Neural cell (in vitro differentiated cells): ENCODE measurements around the gene MTX1. TPM values are rescaled to one million over a fixed set of nuclear protein-coding genes. Genes with fewer than 3 reads are reported as not detected.
"Not testable (repeated sequence)": the region's sequence is repeated elsewhere in the genome, so short reads cannot be mapped to it uniquely, and the experiment has no call there.

Experiments used
- H2AFZ ChIP-seq: fragments of 200-600, 300-800 bp; sonication (generic), shearing (Covaris generic); 2 replicates; pipeline ENCODE4 v1.6.0; 2014; ENCODE audit warnings: low read depth, mild to moderate bottlenecking, antibody characterized with exemption, low read length, moderate library complexity
- H3F3A ChIP-seq: fragments of 200-600 bp; shearing (Covaris generic); 2 replicates; pipeline ENCODE4 v1.6.1; 2016; ENCODE audit warnings: mild to moderate bottlenecking, moderate library complexity, mixed read lengths, antibody characterized with exemption, low read length; ENCODE audit not compliant: insufficient read depth, poor library complexity, severe bottlenecking
- H3K27ac ChIP-seq: fragments of 200-600, 300-800 bp; sonication (generic), shearing (Covaris generic); 2 replicates; pipeline ENCODE4 v1.5.1; 2014; ENCODE audit warnings: mild to moderate bottlenecking, low read length, moderate library complexity
- H3K27me3 ChIP-seq: fragments of 300-800, 200-600 bp; sonication (generic), shearing (Covaris generic); 2 replicates; pipeline ENCODE4 v1.6.0; 2014; ENCODE audit warnings: mild to moderate bottlenecking, low read depth, low read length, moderate library complexity; ENCODE audit not compliant: insufficient read depth
- H3K36me3 ChIP-seq: fragments of 300-800, 200-600 bp; sonication (generic), shearing (Covaris generic); 2 replicates; pipeline ENCODE4 v1.5.1; 2014; ENCODE audit warnings: mild to moderate bottlenecking, antibody characterized with exemption, low read length, moderate library complexity; ENCODE audit not compliant: insufficient read depth
- H3K4me2 ChIP-seq: fragments of 300-800, 200-600 bp; sonication (generic), shearing (Covaris generic); 2 replicates; pipeline ENCODE4 v1.6.0; 2014; ENCODE audit warnings: mild to moderate bottlenecking, low read length
- H3K4me3 ChIP-seq: fragments of 300-800, 200-600 bp; sonication (generic), shearing (Covaris generic); 2 replicates; pipeline ENCODE4 v1.5.1; 2014; ENCODE audit warnings: mild to moderate bottlenecking, low read length, moderate library complexity
- H3K79me2 ChIP-seq: fragments of 200-600 bp; shearing (Covaris generic); replicated peaks from 2 replicates; pipeline ENCODE4 v1.6.0; 2014; ENCODE audit warnings: mild to moderate bottlenecking, low read length, moderate library complexity; ENCODE audit not compliant: insufficient read depth
- H3K9ac ChIP-seq: fragments of 300-800, 200-600 bp; sonication (generic), shearing (Covaris generic); 2 replicates; pipeline ENCODE4 v1.6.1; 2016; ENCODE audit warnings: mild to moderate bottlenecking, low read length, mixed read lengths
- H3K9me2 ChIP-seq: fragments of 200-600 bp; shearing (Covaris generic); 2 replicates; pipeline ENCODE4 v1.6.1; 2016; ENCODE audit warnings: mild to moderate bottlenecking, low read length, mixed read lengths; ENCODE audit not compliant: insufficient read depth
- H3K9me3 ChIP-seq: fragments of 200-600, 300-800 bp; sonication (generic), shearing (Covaris generic); 2 replicates; pipeline ENCODE4 v1.6.1; 2016; ENCODE audit warnings: mild to moderate bottlenecking, mixed run types, low read length, moderate library complexity, mixed read lengths
- H4K20me1 ChIP-seq: fragments of 200-600 bp; shearing (Covaris generic); 2 replicates; pipeline ENCODE4 v1.6.1; 2016; ENCODE audit warnings: mild to moderate bottlenecking, mixed run types; ENCODE audit not compliant: insufficient read depth
- EP300 ChIP-seq: fragments of 450-650 bp; conservative IDR thresholded peaks from 2 replicates; pipeline ENCODE4 v1.6.1; 2014; ENCODE audit warnings: antibody characterized with exemption, mild to moderate bottlenecking, moderate library complexity; ENCODE audit not compliant: poor library complexity, severe bottlenecking
- EZH2 ChIP-seq: fragments of 200-600, 300-800 bp; shearing (Covaris generic), sonication (generic); IDR thresholded peaks from 2 replicates; pipeline ENCODE4 v1.6.1; 2014; ENCODE audit warnings: antibody characterized with exemption, low read length, borderline replicate concordance, mild to moderate bottlenecking; ENCODE audit not compliant: insufficient read depth, poor library complexity, severe bottlenecking
- MXI1 ChIP-seq: fragments of 450-650 bp; conservative IDR thresholded peaks from 2 replicates; pipeline ENCODE4 v1.6.1; 2014; ENCODE audit warnings: antibody characterized with exemption, mild to moderate bottlenecking; ENCODE audit not compliant: poor library complexity, severe bottlenecking
- POLR2AphosphoS5 ChIP-seq: IDR thresholded peaks from 2 replicates; pipeline ENCODE4 v1.6.1; 2012
- RAD21 ChIP-seq: fragments of 450-650 bp; conservative IDR thresholded peaks from 2 replicates; pipeline ENCODE4 v1.6.1; 2014; ENCODE audit warnings: antibody characterized with exemption, mild to moderate bottlenecking, moderate library complexity
- SMC3 ChIP-seq: fragments of 450-650 bp; conservative IDR thresholded peaks from 2 replicates; pipeline ENCODE4 v1.6.1; 2014; ENCODE audit warnings: antibody characterized with exemption, mild to moderate bottlenecking, moderate library complexity; ENCODE audit not compliant: poor library complexity
- TAF1 ChIP-seq: IDR thresholded peaks from 2 replicates; pipeline ENCODE4 v1.6.1; 2012; ENCODE audit warnings: low read depth
- polyA plus RNA-seq: library from polyadenylated mRNA; depleted of rRNA; stranded (reverse); fragments of >200 nt; gene quantifications from 2 replicates; pipeline ENCODE4 v1.2.3, GENCODE V29; 2014
- TF ChIP-seq, protein P1 (sequence below): IDR thresholded peaks from 2 replicates; pipeline ENCODE4 v1.6.1; 2012; ENCODE audit warnings: borderline replicate concordance
- TF ChIP-seq, protein P2 (sequence below): fragments of 450-650 bp; IDR thresholded peaks from 2 replicates; pipeline ENCODE4 v1.5.1; 2014; ENCODE audit warnings: antibody characterized with exemption, mild to moderate bottlenecking, moderate library complexity; ENCODE audit not compliant: poor library complexity, severe bottlenecking

The MTX1 gene
- polyA plus RNA-seq, 1 donor from 2014 or later: 55.0 TPM

DNA sequence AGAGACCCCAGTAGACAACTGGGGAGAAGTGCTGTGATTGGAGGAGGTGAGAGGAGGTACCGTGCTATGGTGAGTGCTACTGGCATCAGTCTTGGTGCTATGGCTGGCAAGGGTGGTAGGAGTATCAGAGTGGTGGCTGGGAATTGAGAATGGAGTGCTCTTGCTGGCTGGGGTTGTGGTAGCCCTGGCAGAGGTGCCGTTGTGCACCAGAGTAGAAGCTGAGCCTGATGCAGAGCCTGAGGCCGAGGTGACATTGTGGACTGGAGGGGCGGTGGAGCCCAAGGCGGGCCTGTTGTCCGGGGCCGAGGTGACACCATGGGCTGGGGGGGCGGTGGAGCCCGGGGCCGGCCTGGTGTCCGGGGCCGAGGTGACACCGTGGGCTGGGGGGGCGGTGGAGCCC, 20.2 kb upstream of the MTX1 start:
- Histone ChIP-seq H3F3A (no peaks in the 10 kb centered on the region), H3K79me2 (no peaks in the 10 kb centered on the region), H2AFZ (no peak overlapping the region), H3K36me3 (no peaks in the 10 kb centered on the region), H4K20me1 (no peaks in the 10 kb centered on the region), H3K27me3 (no peaks in the 10 kb centered on the region), H3K9ac (no peak overlapping the region), H3K9me2 (no peaks in the 10 kb centered on the region), H3K4me3 (no peak overlapping the region), H3K4me2 (no peak overlapping the region), H3K27ac (no peak overlapping the region), H3K9me3 (no peaks in the 10 kb centered on the region)
- TF ChIP-seq TAF1 (no peak), POLR2AphosphoS5 (no peak), SMC3 (no peak), RAD21 (no peak), EZH2 (no peak), MXI1 (no peak), EP300 (no peak)
- TF ChIP-seq, protein P1, sequence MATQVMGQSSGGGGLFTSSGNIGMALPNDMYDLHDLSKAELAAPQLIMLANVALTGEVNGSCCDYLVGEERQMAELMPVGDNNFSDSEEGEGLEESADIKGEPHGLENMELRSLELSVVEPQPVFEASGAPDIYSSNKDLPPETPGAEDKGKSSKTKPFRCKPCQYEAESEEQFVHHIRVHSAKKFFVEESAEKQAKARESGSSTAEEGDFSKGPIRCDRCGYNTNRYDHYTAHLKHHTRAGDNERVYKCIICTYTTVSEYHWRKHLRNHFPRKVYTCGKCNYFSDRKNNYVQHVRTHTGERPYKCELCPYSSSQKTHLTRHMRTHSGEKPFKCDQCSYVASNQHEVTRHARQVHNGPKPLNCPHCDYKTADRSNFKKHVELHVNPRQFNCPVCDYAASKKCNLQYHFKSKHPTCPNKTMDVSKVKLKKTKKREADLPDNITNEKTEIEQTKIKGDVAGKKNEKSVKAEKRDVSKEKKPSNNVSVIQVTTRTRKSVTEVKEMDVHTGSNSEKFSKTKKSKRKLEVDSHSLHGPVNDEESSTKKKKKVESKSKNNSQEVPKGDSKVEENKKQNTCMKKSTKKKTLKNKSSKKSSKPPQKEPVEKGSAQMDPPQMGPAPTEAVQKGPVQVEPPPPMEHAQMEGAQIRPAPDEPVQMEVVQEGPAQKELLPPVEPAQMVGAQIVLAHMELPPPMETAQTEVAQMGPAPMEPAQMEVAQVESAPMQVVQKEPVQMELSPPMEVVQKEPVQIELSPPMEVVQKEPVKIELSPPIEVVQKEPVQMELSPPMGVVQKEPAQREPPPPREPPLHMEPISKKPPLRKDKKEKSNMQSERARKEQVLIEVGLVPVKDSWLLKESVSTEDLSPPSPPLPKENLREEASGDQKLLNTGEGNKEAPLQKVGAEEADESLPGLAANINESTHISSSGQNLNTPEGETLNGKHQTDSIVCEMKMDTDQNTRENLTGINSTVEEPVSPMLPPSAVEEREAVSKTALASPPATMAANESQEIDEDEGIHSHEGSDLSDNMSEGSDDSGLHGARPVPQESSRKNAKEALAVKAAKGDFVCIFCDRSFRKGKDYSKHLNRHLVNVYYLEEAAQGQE: no peak
- TF ChIP-seq, protein P2, sequence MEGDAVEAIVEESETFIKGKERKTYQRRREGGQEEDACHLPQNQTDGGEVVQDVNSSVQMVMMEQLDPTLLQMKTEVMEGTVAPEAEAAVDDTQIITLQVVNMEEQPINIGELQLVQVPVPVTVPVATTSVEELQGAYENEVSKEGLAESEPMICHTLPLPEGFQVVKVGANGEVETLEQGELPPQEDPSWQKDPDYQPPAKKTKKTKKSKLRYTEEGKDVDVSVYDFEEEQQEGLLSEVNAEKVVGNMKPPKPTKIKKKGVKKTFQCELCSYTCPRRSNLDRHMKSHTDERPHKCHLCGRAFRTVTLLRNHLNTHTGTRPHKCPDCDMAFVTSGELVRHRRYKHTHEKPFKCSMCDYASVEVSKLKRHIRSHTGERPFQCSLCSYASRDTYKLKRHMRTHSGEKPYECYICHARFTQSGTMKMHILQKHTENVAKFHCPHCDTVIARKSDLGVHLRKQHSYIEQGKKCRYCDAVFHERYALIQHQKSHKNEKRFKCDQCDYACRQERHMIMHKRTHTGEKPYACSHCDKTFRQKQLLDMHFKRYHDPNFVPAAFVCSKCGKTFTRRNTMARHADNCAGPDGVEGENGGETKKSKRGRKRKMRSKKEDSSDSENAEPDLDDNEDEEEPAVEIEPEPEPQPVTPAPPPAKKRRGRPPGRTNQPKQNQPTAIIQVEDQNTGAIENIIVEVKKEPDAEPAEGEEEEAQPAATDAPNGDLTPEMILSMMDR: no peak

DNA sequence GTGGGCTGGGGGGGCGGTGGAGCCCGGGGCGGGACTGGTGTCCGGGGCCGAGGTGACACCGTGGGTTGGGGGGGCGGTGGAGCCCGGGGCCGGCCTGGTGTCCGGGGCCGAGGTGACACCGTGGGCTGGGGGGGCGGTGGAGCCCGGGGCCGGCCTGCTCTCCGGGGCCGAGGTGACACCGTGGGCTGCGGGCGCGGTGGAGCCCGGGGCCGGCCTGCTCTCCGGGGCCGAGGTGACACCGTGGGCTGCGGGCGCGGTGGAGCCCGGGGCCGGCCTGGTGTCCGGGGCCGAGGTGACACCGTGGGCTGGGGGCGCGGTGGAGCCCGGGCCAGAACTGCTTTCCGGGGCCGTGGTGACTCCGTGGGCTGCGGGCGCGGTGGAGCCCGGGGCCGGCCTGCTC, 18.6 kb upstream of the MTX1 start:
- H3K4me2 ChIP-seq, H3K36me3 ChIP-seq, H3K9me2 ChIP-seq, H3F3A ChIP-seq, H3K79me2 ChIP-seq, H3K9me3 ChIP-seq, H4K20me1 ChIP-seq, H3K27me3 ChIP-seq, H2AFZ ChIP-seq, H3K4me3 ChIP-seq, H3K9ac ChIP-seq, H3K27ac ChIP-seq: not testable (repeated sequence)

DNA sequence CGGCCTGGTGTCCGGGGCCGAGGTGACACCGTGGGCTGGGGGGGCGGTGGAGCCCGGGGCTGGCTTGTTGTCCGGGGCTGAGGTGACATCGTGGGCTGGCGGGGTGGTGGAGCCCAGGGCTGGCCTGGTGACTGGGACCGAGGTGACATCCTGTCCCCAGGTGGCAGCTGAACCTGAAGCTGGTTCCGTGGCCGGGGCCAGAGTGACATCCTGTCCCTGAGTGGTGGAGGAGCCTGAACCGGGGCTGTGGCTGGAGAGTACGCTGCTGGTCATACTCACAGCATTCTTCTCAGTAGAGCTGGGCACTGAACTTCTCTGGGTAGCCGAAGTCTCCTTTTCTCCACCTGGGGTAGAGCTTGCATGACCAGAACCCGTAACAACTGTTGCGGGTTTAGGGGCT, 16.6 kb upstream of the MTX1 start:
- H4K20me1 ChIP-seq: no peaks in the 10 kb centered on the region
- H3K9me2 ChIP-seq: no peaks in the 10 kb centered on the region
- peaks cover 17% of the 10 kb centered on the region for H3K79me2 ChIP-seq
- no peak overlapping the region for H2AFZ ChIP-seq
- no peaks in the 10 kb centered on the region for H3F3A ChIP-seq
- H3K9me3 ChIP-seq: no peaks in the 10 kb centered on the region
- no peaks in the 10 kb centered on the region for H3K27me3 ChIP-seq
- H3K9ac ChIP-seq: no peak overlapping the region
- TF ChIP-seq SMC3: no peak
- no peak for TF ChIP-seq MXI1
- TF ChIP-seq RAD21: no peak
- no peak for TF ChIP-seq POLR2AphosphoS5
- TF ChIP-seq, protein P2: no peak
- TF ChIP-seq TAF1: no peak
- TF ChIP-seq EP300: no peak
- TF ChIP-seq EZH2: no peak
- TF ChIP-seq, protein P1: no peak
- H3K4me3 ChIP-seq: no peak overlapping the region
- H3K36me3 ChIP-seq: no peaks in the 10 kb centered on the region
- no peak overlapping the region for H3K27ac ChIP-seq
- no peak overlapping the region for H3K4me2 ChIP-seq
